HG03103 (cell line): ENCODE measurements around the gene ACTR6.
"Not testable (repeated sequence)": the region's sequence is repeated elsewhere in the genome, so short reads cannot be mapped to it uniquely, and the experiment has no call there.

Experiments
- ATAC-seq: cut with Tn5 transposase; IDR thresholded peaks from one replicate; pipeline ENCODE4 v1.9.1; 2021; ENCODE audit warnings: low read depth; ENCODE audit not compliant: unreplicated experiment

ACTR6 gene

DNA sequence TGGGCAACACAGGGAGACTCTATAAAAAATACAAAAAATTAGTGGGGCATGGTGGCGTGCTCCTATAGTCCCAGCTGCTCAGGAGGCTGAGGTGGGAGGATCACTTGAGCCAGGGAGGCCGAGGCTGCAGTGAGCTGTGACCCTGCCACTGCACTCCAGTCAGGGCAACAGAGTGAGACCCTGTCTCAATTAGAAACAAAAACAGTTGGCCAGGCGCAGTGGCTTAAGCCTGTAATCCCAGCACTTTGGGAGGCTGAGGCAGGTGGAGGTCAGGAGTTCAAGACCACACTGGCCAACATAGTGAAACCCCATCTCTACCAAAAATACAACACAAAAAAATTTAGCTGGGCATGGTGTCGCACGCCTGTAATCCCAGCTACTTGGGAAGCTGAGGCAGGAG, 64.5 kb downstream of the ACTR6 start:
- not testable (repeated sequence) for ATAC-seq

GRCh38 chr12:100265732-100266584, 65.3 kb downstream of the ACTR6 start:
- ATAC-seq, result peak; percentile 6

- peak; percentile 81 for ATAC-seq
These were observed 65.9 kb downstream of the ACTR6 start for GRCh38 chr12:100266585-100266834.

GRCh38 chr12:100266835-100267602, 66.4 kb downstream of the ACTR6 start, which contains the start of the genes DEPDC4 and SCYL2:
Gene DEPDC4, minus strand, starts transcription at chr12:100267079. Its CDS starts 3 bp downstream, at chr12:100267076.
Gene SCYL2, plus strand, starts transcription at chr12:100267177. Its CDS starts 15,794 bp downstream, at chr12:100282971.
- ATAC-seq, result peak; percentile 81

- ATAC-seq, result peak; percentile 5
These were observed 67.1 kb downstream of the ACTR6 start for GRCh38 chr12:100267603-100268281.

- no peak for ATAC-seq
These were observed 68.4 kb downstream of the ACTR6 start for GRCh38 chr12:100268835-100269564.

DNA sequence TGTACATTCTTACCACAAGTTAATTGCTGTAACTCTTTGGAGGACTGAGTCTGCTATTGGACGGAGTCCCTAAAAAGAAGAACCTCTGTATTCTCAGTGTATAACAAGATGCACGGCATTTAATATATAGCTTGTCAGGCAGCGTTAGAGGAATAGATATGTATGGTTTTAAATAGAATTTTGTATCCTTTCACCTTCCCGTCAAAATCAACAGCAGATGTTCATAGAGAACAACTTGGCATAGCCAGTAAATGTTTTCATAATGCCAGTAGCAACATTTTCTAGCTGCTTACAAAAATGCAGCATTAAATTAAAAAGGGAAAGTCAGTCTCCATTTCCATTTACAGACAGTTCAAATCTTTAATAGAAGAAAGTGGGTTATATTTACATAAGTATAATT, 73.2 kb downstream of the ACTR6 start:
- ATAC-seq, result no peak
